Uterus (tissue), 2 donors: ENCODE measurements around the gene CD80.

ENCODE experiments used
- CTCF ChIP-seq, 4 experiments: fragments of 200-600 bp in 2 of 4; fragments of 450-650 bp in 2 of 4; sonication (generic) in 2 of 4; IDR thresholded peaks; one replicate each; pipeline ENCODE4 v1.5.1; 2016 to 2019; ENCODE audit warnings: antibody characterized with exemption in 4 of 4, mild to moderate bottlenecking in 2 of 4, moderate library complexity in 1 of 4
- POLR2A ChIP-seq, 2 donors: fragments of 450-650 bp; IDR thresholded peaks; one replicate each; pipeline ENCODE4 v1.6.1; 2016; ENCODE audit warnings: antibody characterized with exemption in 2 of 2, mild to moderate bottlenecking in 1 of 2, moderate library complexity in 1 of 2

GRCh38 chr3:119589102-119589773 lies 29.8 kb upstream of the CD80 start:
- no peak for TF ChIP-seq CTCF (IDR thresholded peaks at IDR 0.05)
- no peak for TF ChIP-seq POLR2A (IDR thresholded peaks at IDR 0.05)
